OCI-LY7 (cell line): ENCODE measurements around the gene GDF10. TPM values are rescaled to one million over a fixed set of nuclear protein-coding genes. Genes with fewer than 3 reads are reported as not detected.

Experiments
- BruUV-seq: library from RNA; stranded (reverse); fragments of 400-500 nt; replicated peaks from 2 replicates; lab custom pipeline; 2021; lab: Mats Ljungman, UMichigan
- CTCF ChIA-PET: fragments of 300-600 bp; sonication (Branson Sonifier 250); formaldehyde crosslinking; loops from one replicate; lab custom pipeline; 2022; ENCODE audit warnings: antibody characterized with exemption; ENCODE audit not compliant: unreplicated experiment; lab: Charles Lee
- POLR2A ChIA-PET: fragments of 300-600 bp; sonication (Branson Sonifier 250); formaldehyde crosslinking; loops from one replicate; lab custom pipeline; 2022; ENCODE audit warnings: antibody characterized with exemption; lab: Charles Lee
- DNase-seq: peaks from one replicate; pipeline ENCODE4 v3.0.0-alpha.2; 2015; ENCODE audit warnings: low spot score
- H2AFZ ChIP-seq: fragments of 200-600 bp; sonication (generic), shearing (Covaris generic); 2 replicates; pipeline ENCODE4 v1.6.1; 2014; ENCODE audit warnings: mild to moderate bottlenecking, antibody characterized with exemption, low read length, moderate library complexity
- H3K27ac ChIP-seq: fragments of 200-600 bp; sonication (generic); 2 replicates; pipeline ENCODE4 v1.5.1; 2014; ENCODE audit warnings: mixed run types, low read depth, mild to moderate bottlenecking, moderate library complexity, low read length, inconsistent platforms; ENCODE audit not compliant: poor library complexity, severe bottlenecking
- H3K36me3 ChIP-seq: fragments of 200-600 bp; sonication (generic); 2 replicates; pipeline ENCODE4 v1.6.1; 2014; ENCODE audit warnings: mild to moderate bottlenecking, antibody characterized with exemption, low read length, moderate library complexity, mixed read lengths; ENCODE audit not compliant: insufficient read depth
- H3K4me1 ChIP-seq: fragments of 200-600 bp; sonication (generic); 2 replicates; pipeline ENCODE4 v1.5.1; 2014; ENCODE audit warnings: mild to moderate bottlenecking, low read length; ENCODE audit not compliant: insufficient read depth, poor library complexity, severe bottlenecking
- H3K4me2 ChIP-seq: fragments of 200-600 bp; sonication (generic); 2 replicates; pipeline ENCODE4 v1.6.1; 2014; ENCODE audit warnings: mild to moderate bottlenecking, low read length
- H3K4me3 ChIP-seq: fragments of 200-600 bp; sonication (generic); 2 replicates; pipeline ENCODE4 v1.5.1; 2014; ENCODE audit warnings: mild to moderate bottlenecking, low read depth, low read length; ENCODE audit not compliant: poor library complexity, severe bottlenecking
- H3K79me2 ChIP-seq: fragments of 200-600 bp; sonication (generic); 2 replicates; pipeline ENCODE4 v1.6.1; 2016; ENCODE audit warnings: low read depth, mild to moderate bottlenecking, low read length, moderate library complexity, mixed read lengths; ENCODE audit not compliant: insufficient read depth
- H3K9me2 ChIP-seq: fragments of 200-600 bp; sonication (generic); 2 replicates; pipeline ENCODE4 v1.6.1; 2016; ENCODE audit warnings: mild to moderate bottlenecking, low read length, mixed read lengths; ENCODE audit not compliant: insufficient read depth
- H3K9me3 ChIP-seq: fragments of 200-600 bp; sonication (generic); 2 replicates; pipeline ENCODE4 v1.6.1; 2014; ENCODE audit warnings: mild to moderate bottlenecking, mixed run types, low read length, mixed read lengths
- H4K20me1 ChIP-seq: fragments of 200-600 bp; sonication (generic); 2 replicates; pipeline ENCODE4 v1.6.1; 2014; ENCODE audit warnings: mild to moderate bottlenecking, antibody characterized with exemption, low read length, moderate library complexity, mixed read lengths; ENCODE audit not compliant: insufficient read depth
- CTCF ChIP-seq: fragments of 200-600 bp; sonication (generic); conservative IDR thresholded peaks from 2 replicates; pipeline ENCODE4 v1.5.1; 2014; ENCODE audit warnings: mild to moderate bottlenecking, antibody characterized with exemption, low read length, moderate library complexity, mixed read lengths
- EZH2phosphoT487 ChIP-seq: fragments of 200-600 bp; sonication (generic); IDR thresholded peaks from 2 replicates; pipeline ENCODE4 v1.6.1; 2018; ENCODE audit warnings: low read depth, borderline replicate concordance, mild to moderate bottlenecking, mixed run types, antibody characterized with exemption, low read length, moderate library complexity, mixed read lengths
- intact Hi-C: fragments of 100-400 bp; cut with micrococcal nuclease; formaldehyde crosslinking; loops from one replicate; pipeline ENCODE4 v1.10.0; 2022; ENCODE audit not compliant: unreplicated experiment
- total RNA-seq, 2 experiments: library from RNA; depleted of rRNA in 1 of 2; stranded (reverse); fragments of >200 nt in 1 of 2; shearing (Covaris generic) in 1 of 2; gene quantifications; 2 replicates each; pipeline ENCODE4 v1.2.3, GENCODE V29; 2014 to 2022

The GDF10 gene
- total RNA-seq, 2 experiments from 2014 or later = not detected

GRCh38 chr10:47359626-47360418 is 59.8 kb downstream of the GDF10 start:
- Histone ChIP-seq H3K36me3 (no peaks in the 10 kb centered on the region), H3K79me2 (no peaks in the 10 kb centered on the region), H4K20me1 (no peaks in the 10 kb centered on the region), H3K27ac (no peak overlapping the region), H3K4me1 (no peaks in the 10 kb centered on the region), H3K4me2 (no peak overlapping the region), H3K9me2 (no peaks in the 10 kb centered on the region), H3K9me3 (no peaks in the 10 kb centered on the region), H2AFZ (no peak overlapping the region), H3K4me3 (no peak overlapping the region)
- DNase-seq = no peak
- TF ChIP-seq CTCF (no peak), EZH2phosphoT487 (no peak)
- POLR2A ChIA-PET = interaction anchor here (0.6 kb wide), 1 partner anchor 38 kb away, joined by 3 read pairs; no protein-coding TSS in a partner anchor
- intact Hi-C loops = no loop called here
- no TSS peak for BruUV-seq
- CTCF ChIA-PET = no interaction called here

- CTCF ChIA-PET = no interaction called here
- intact Hi-C loops = no loop called here
- no peaks in the 10 kb centered on the region for H3K36me3 ChIP-seq
- POLR2A ChIA-PET = interaction anchor here (0.6 kb wide), 1 partner anchor 37 kb away, joined by 3 read pairs; no protein-coding TSS in a partner anchor
- no peaks in the 10 kb centered on the region for H3K79me2 ChIP-seq
- H4K20me1 ChIP-seq = no peaks in the 10 kb centered on the region
- DNase-seq = no peak
- H3K9me3 ChIP-seq = no peaks in the 10 kb centered on the region
- no peak for TF ChIP-seq CTCF
- no TSS peak for BruUV-seq
- H2AFZ ChIP-seq = no peak overlapping the region
- H3K4me2 ChIP-seq = no peak overlapping the region
- no peaks in the 10 kb centered on the region for H3K9me2 ChIP-seq
- no peak overlapping the region for H3K27ac ChIP-seq
- H3K4me1 ChIP-seq = no peaks in the 10 kb centered on the region
- no peak overlapping the region for H3K4me3 ChIP-seq
Measured at GRCh38 chr10:47360419-47361040, 60.5 kb downstream of the GDF10 start.
